SK-N-SH (cell line): ENCODE results near the gene BCAT1. TPM values are rescaled to one million over a fixed set of nuclear protein-coding genes. Genes with fewer than 3 reads are reported as not detected.

Experiments used
- CTCF ChIA-PET: fragments of 300-600, 350-600 bp; formaldehyde crosslinking; extraction: SDS; loops from one replicate; lab custom pipeline; 2021; lab: Yijun Ruan, JAX
- POLR2A ChIA-PET: fragments of 350-600 bp; sonication (Branson Sonifier 250); formaldehyde crosslinking; extraction: SDS; loops from one replicate; lab custom pipeline; 2020; ENCODE audit warnings: antibody characterized with exemption, inconsistent platforms; lab: Yijun Ruan, JAX
- DNase-seq: peaks from one replicate; pipeline ENCODE4 v3.0.0; 2012
- H2AFZ ChIP-seq: fragments of 200-600 bp; sonication (generic); 2 replicates; pipeline ENCODE4 v1.8.1; 2016; ENCODE audit warnings: antibody characterized with exemption, mild to moderate bottlenecking, low read depth
- H3F3A ChIP-seq: fragments of 200-600 bp; sonication (generic); replicated peaks from 2 replicates; pipeline ENCODE3; 2016; ENCODE audit warnings: antibody characterized with exemption, mild to moderate bottlenecking; ENCODE audit not compliant: insufficient read depth
- H3K27ac ChIP-seq, 2 experiments: fragments of 200-500 bp in 1 of 2; fragments of 200-600 bp in 1 of 2; sonication (Bioruptor generic) in 1 of 2; sonication (generic), shearing (Covaris generic) in 1 of 2; 2 replicates each; pipeline versions ENCODE4 v1.5.1 to v1.6.1; 2014 to 2016; ENCODE audit warnings: low read depth in 2 of 2, inconsistent platforms in 1 of 2, low read length in 1 of 2, mild to moderate bottlenecking in 1 of 2, mixed read lengths in 1 of 2
- H3K27me3 ChIP-seq: fragments of 200-600 bp; sonication (generic), shearing (Covaris generic); 2 replicates; pipeline ENCODE4 v1.6.1; 2016; ENCODE audit warnings: mixed run types; ENCODE audit not compliant: insufficient read depth
- H3K36me3 ChIP-seq, 2 experiments: fragments of 200-500 bp in 1 of 2; fragments of 200-600 bp in 1 of 2; sonication (Bioruptor generic) in 1 of 2; sonication (generic) in 1 of 2; replicated peaks in 1 of 2; 2 replicates each; pipeline versions ENCODE3 to v1.5.1; 2014 to 2016; ENCODE audit warnings: low read length in 1 of 2, mild to moderate bottlenecking in 1 of 2; ENCODE audit not compliant: insufficient read depth in 2 of 2, control insufficient read depth in 1 of 2
- H3K4me1 ChIP-seq, 2 experiments: fragments of 200-500 bp in 1 of 2; fragments of 200-600 bp in 1 of 2; sonication (Bioruptor generic) in 1 of 2; sonication (generic), shearing (Covaris generic) in 1 of 2; 2 replicates each; pipeline versions ENCODE4 v1.5.1 to v1.6.1; 2014 to 2016; ENCODE audit warnings: low read depth in 1 of 2, low read length in 1 of 2, mixed run types in 1 of 2; ENCODE audit not compliant: insufficient read depth in 2 of 2, control insufficient read depth in 1 of 2
- H3K4me2 ChIP-seq: fragments of 200-600 bp; sonication (generic), shearing (Covaris generic); 2 replicates; pipeline ENCODE4 v1.6.1; 2017; ENCODE audit warnings: mixed run types
- H3K4me3 ChIP-seq, 2 experiments: fragments of 200-500 bp in 1 of 2; fragments of 200-600 bp in 1 of 2; sonication (Bioruptor generic) in 1 of 2; sonication (generic), shearing (Covaris generic) in 1 of 2; 2 replicates each; pipeline versions ENCODE4 v1.5.1 to v1.8.1; 2014 to 2016; ENCODE audit warnings: low read depth in 2 of 2, inconsistent platforms in 1 of 2, low read length in 1 of 2, mild to moderate bottlenecking in 1 of 2, mixed read lengths in 1 of 2, moderate library complexity in 1 of 2
- H3K79me2 ChIP-seq: fragments of 200-600 bp; sonication (generic); 2 replicates; pipeline ENCODE4 v1.8.1; 2017; ENCODE audit warnings: mild to moderate bottlenecking; ENCODE audit not compliant: insufficient read depth
- H3K9ac ChIP-seq: fragments of 200-600 bp; sonication (generic); 2 replicates; pipeline ENCODE4 v1.6.1; 2017; ENCODE audit warnings: mixed run types
- H3K9me2 ChIP-seq: fragments of 200-600 bp; sonication (generic); 2 replicates; pipeline ENCODE4 v1.6.1; 2017; ENCODE audit warnings: mixed run types
- H3K9me3 ChIP-seq: fragments of 200-600 bp; sonication (generic); 2 replicates; pipeline ENCODE4 v1.6.1; 2017; ENCODE audit warnings: mixed run types, mild to moderate bottlenecking, moderate library complexity
- H4K20me1 ChIP-seq: fragments of 200-600 bp; sonication (generic); 2 replicates; pipeline ENCODE4 v1.6.1; 2017; ENCODE audit warnings: mild to moderate bottlenecking, mixed run types; ENCODE audit not compliant: insufficient read depth
- CHD2 ChIP-seq: fragments of 150-350 bp; IDR thresholded peaks from 2 replicates; pipeline ENCODE4 v1.6.1; 2018; ENCODE audit warnings: low read length; ENCODE audit not compliant: partially characterized antibody
- FOSL2 ChIP-seq: IDR thresholded peaks from 2 replicates; pipeline ENCODE4 v1.4.0; 2012; ENCODE audit warnings: low read depth, mild to moderate bottlenecking, moderate library complexity, borderline replicate concordance
- FOXM1 ChIP-seq: IDR thresholded peaks from 2 replicates; pipeline ENCODE4 v1.4.0; 2012; ENCODE audit warnings: low read depth, mild to moderate bottlenecking
- NRF1 ChIP-seq: IDR thresholded peaks from 2 replicates; pipeline ENCODE4 v1.6.1; 2012; ENCODE audit warnings: low read depth, mild to moderate bottlenecking, low read length
- RAD21 ChIP-seq: IDR thresholded peaks from 2 replicates; pipeline ENCODE4 v1.6.1; 2012; ENCODE audit warnings: mild to moderate bottlenecking, low read length
- RFX5 ChIP-seq: IDR thresholded peaks from 2 replicates; pipeline ENCODE4 v1.6.1; 2012; ENCODE audit warnings: mild to moderate bottlenecking, improper control_type of control experiment, low read length
- RXRA ChIP-seq: IDR thresholded peaks from 2 replicates; pipeline ENCODE4 v1.4.0; 2012; ENCODE audit warnings: low read depth, mild to moderate bottlenecking, borderline replicate concordance
- SMC3 ChIP-seq: IDR thresholded peaks from 2 replicates; pipeline ENCODE4 v1.6.1; 2012; ENCODE audit warnings: low read depth, low read length, improper control_type of control experiment
- WGBS: methylation state at CpG from one replicate; pipeline ENCODE4 v1.1.6; 2017; ENCODE audit warnings: low lambda C conversion rate; 5-methylcytosine and 5-hydroxymethylcytosine counted together
- polyA plus RNA-seq, 3 experiments: library from polyadenylated mRNA; depleted of rRNA; stranded (reverse); fragments of >200 nt; gene quantifications; 2 replicates each; pipeline ENCODE4 v1.2.3, GENCODE V29; 2012
- TF ChIP-seq, protein P1 (sequence below): IDR thresholded peaks from 2 replicates; pipeline ENCODE4 v1.4.0; 2012; ENCODE audit warnings: low read depth, borderline replicate concordance
- TF ChIP-seq, protein P2 (sequence below): fragments of 150-350 bp; IDR thresholded peaks from 2 replicates; pipeline ENCODE4 v1.6.1; 2016; ENCODE audit warnings: mild to moderate bottlenecking, low read depth, low read length
- TF ChIP-seq, protein P3 (sequence below): IDR thresholded peaks from 2 replicates; pipeline ENCODE4 v1.4.0; 2012; ENCODE audit warnings: low read depth, borderline replicate concordance

The BCAT1 gene
- polyA plus RNA-seq, 1 of the 3 experiments (the other 2 are of a cell fraction): 7.7 TPM

DNA sequence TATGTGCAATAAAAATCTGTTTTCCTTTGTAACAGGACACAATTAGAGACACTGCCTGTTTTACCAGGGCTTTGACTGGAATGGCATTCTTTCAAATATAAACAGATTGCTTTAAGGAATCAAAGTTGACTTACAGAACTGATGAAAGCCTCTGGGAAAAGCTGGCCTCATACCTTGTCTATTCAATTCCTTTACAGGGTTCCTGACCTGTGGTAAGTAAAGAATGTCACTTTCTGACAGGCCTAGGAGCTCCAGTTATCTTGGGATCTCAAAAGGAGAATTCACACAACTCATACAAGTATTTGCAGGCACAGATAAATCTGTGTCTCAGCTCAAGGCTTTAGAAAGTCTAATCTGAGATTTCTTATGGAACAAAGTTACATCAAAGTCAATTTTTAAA, 88.4 kb downstream of the BCAT1 start:
- Histone ChIP-seq H3K79me2 (no peaks in the 10 kb centered on the region; the same call in none of the 2 replicates), H3F3A (peaks cover 8% of the 10 kb centered on the region), H3K4me2 (no peak overlapping the region), H2AFZ (no peak overlapping the region), H3K4me1 (peaks cover 2 to 12% of the 10 kb centered on the region in 2 experiments; a peak in 2 of 4 replicates), H3K27me3 (no peaks in the 10 kb centered on the region), H3K9me3 (no peaks in the 10 kb centered on the region; the same call in 1 of the 2 replicates), H4K20me1 (no peaks in the 10 kb centered on the region), H3K9ac (no peak overlapping the region), H3K27ac (peak overlapping the region; percentile 11 to 50; a peak in 2 of 4 replicates), H3K4me3 (no peak overlapping the region), H3K9me2 (no peaks in the 10 kb centered on the region), H3K36me3 (peaks cover 8 to 63% of the 10 kb centered on the region in 2 experiments)
- no peak for DNase-seq
- TF ChIP-seq, protein P1, sequence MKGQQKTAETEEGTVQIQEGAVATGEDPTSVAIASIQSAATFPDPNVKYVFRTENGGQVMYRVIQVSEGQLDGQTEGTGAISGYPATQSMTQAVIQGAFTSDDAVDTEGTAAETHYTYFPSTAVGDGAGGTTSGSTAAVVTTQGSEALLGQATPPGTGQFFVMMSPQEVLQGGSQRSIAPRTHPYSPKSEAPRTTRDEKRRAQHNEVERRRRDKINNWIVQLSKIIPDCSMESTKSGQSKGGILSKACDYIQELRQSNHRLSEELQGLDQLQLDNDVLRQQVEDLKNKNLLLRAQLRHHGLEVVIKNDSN: no peak
- no peak for TF ChIP-seq NRF1
- no peak for TF ChIP-seq RAD21
- TF ChIP-seq, protein P2, sequence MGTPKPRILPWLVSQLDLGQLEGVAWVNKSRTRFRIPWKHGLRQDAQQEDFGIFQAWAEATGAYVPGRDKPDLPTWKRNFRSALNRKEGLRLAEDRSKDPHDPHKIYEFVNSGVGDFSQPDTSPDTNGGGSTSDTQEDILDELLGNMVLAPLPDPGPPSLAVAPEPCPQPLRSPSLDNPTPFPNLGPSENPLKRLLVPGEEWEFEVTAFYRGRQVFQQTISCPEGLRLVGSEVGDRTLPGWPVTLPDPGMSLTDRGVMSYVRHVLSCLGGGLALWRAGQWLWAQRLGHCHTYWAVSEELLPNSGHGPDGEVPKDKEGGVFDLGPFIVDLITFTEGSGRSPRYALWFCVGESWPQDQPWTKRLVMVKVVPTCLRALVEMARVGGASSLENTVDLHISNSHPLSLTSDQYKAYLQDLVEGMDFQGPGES: no peak
- TF ChIP-seq FOSL2: no peak
- TF ChIP-seq SMC3: no peak
- TF ChIP-seq CHD2: no peak
- ChIA-PET CTCF (interaction anchor here (3.4 kb wide), 1 partner anchor 8 kb away, joined by 26 read pairs; no protein-coding TSS in a partner anchor), POLR2A (no interaction called here)

DNA sequence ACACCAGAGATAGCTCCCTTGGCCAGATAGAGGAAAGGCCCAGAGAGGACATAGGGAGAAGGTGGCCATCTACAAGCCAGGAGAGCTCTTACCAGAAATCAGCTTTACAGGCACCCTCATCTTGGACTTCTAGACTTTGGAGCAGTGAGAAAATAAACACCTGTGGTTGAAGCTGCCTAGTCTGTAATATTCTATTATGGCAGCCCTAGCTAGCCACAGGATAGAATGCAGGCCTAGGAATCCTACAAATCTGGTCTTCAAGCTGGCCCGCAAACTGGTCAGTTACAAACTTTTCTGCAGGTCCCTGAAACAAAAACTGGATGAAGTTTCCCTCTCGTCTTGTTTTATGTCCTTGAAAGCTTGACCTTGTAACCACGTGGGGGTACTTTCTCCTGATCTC, 92.4 kb downstream of the BCAT1 start:
- Histone ChIP-seq H3K27me3 (no peaks in the 10 kb centered on the region), H3K9ac (no peak overlapping the region), H2AFZ (no peak overlapping the region), H3K79me2 (peaks cover 25% of the 10 kb centered on the region), H3K4me3 (no peak overlapping the region), H4K20me1 (no peaks in the 10 kb centered on the region), H3K27ac (no peak overlapping the region), H3F3A (peaks cover 4% of the 10 kb centered on the region), H3K4me2 (no peak overlapping the region), H3K36me3 (peaks cover 4 to 49% of the 10 kb centered on the region in 2 experiments), H3K9me2 (no peaks in the 10 kb centered on the region), H3K9me3 (no peaks in the 10 kb centered on the region; the same call in 1 of the 2 replicates), H3K4me1 (peaks cover 2 to 14% of the 10 kb centered on the region in 2 experiments; a peak in 3 of 4 replicates)
- CTCF ChIA-PET: interaction anchor here (1.3 kb wide), 1 partner anchor 16 kb away, joined by 5 read pairs; no protein-coding TSS in a partner anchor
- POLR2A ChIA-PET: no interaction called here
- WGBS: 86% methylated on average over 3 of the region's 3 CpGs
- no peak for DNase-seq
- no peak for TF ChIP-seq RFX5
- no peak for TF ChIP-seq FOXM1
- TF ChIP-seq, protein P3, sequence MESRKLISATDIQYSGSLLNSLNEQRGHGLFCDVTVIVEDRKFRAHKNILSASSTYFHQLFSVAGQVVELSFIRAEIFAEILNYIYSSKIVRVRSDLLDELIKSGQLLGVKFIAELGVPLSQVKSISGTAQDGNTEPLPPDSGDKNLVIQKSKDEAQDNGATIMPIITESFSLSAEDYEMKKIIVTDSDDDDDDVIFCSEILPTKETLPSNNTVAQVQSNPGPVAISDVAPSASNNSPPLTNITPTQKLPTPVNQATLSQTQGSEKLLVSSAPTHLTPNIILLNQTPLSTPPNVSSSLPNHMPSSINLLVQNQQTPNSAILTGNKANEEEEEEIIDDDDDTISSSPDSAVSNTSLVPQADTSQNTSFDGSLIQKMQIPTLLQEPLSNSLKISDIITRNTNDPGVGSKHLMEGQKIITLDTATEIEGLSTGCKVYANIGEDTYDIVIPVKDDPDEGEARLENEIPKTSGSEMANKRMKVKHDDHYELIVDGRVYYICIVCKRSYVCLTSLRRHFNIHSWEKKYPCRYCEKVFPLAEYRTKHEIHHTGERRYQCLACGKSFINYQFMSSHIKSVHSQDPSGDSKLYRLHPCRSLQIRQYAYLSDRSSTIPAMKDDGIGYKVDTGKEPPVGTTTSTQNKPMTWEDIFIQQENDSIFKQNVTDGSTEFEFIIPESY: no peak
- TF ChIP-seq RXRA: no peak
- TF ChIP-seq, protein P1: no peak
